NCI-H1694 (cell line): ENCODE measurements around the gene PARD3.
"Not testable (repeated sequence)": the region's sequence is repeated elsewhere in the genome, so short reads cannot be mapped to it uniquely, and the experiment has no call there.

Experiments used
- DNase-seq: peaks from one replicate; lab custom pipeline; 2025; lab: John Stamatoyannopoulos, UW

Gene PARD3

DNA sequence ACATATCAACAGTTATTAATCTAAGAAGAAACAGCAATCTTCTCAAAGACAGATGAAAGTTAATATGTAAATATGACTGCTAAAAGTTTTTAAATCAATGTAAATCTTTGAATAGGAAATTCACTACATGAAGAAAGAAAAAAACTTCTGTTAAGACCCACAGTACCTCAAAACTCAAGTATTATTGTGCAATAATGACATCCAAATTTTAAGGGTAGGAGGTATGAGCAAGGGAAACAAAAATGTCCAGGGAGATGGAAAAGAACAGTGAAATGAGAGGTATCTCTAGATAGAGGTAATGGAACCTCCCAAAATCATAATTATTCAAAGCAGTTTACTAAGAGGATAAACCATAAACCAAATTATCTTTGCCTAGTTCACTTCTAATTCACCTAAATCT lies 436.8 kb downstream of the PARD3 start:
- DNase-seq, result no peak

DNA sequence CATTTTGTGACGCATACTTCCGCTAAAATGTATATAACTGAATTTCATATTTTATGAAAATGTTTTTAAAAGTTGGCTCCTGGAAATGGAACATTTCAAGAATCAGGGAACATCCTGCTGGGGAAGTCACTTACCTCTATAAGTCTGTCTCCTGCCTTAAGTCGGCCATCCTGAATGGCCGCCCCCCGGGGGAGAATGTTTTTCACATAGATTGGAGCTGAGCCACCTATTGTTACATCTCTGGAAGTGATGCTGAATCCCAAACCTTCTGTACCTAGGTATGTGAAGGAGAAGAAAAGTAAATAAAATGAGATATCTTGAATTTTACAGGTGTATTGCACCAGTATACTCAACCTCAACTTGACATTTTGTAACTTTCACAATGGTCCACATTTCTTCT lies 437.3 kb downstream of the PARD3 start:
- DNase-seq, result no peak

DNA sequence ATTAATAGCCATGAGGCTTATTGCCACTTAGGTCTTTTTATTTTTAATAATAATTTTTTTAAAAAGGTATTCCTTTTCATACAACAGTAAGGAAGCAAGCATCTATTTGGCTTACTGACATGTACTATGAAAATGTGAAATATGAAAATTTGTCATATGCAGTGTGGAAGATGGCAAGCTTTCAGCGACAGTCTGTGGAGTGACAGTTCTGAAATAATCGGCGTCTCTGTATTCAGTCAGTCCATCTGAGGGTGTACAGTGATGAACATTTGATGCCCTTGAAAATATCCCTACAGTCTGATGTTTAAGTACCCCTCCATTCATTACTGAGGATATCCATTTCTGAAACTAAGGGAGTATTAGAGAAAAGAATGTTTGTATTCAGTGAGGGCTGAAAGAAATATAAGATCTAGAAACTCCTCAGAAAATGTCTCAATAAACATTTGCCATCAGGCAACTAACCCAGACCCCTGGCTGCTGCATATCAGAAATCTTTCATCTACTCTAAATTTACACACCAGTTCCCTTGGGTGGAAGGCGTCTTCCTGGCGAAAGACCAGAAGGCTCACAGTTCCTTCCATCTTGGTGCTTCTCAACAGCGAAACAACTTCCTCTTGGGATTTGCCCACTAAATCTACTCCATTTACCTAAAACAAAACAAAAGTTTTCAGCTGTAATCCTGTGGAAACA lies 440.6 kb downstream of the PARD3 start:
- DNase-seq, result no peak

DNA sequence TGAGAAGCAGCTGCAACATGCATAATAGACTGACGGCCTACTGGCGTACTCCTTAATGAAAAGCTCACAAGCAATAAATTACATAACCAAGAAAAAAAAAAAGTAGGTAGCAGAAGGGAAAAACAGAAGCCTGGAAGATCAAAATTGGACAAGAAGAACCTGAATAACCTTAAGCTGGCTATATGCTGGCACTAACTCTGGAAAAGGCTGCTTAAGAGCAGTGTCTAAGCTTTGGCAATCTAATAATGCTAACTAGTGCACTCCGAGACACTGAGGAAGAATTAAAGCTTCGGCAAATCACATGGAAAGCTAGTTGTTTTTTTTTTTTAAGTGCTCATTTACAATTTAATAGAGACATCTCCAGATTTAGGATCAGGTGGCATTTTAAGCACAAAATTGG lies 441.9 kb downstream of the PARD3 start:
- DNase-seq, result no peak

DNA sequence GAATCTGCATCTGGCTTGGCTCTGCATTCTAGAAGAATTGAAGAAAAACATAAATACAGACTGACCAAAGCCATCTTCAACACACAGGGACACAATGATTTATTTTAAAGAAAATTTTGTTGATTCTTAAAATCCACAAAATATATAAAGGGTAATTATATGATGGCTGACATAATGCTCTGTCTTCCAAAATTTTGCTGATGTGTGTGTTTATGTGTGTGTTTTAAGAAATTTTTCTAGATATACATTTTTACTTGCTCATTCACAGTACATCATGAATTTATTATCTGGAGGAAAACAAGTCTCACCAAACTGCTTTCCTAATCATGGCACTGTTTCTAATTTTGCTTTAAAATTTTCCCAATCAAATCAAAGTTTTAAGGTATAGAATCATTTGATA lies 442.6 kb downstream of the PARD3 start:
- DNase-seq, result no peak

DNA sequence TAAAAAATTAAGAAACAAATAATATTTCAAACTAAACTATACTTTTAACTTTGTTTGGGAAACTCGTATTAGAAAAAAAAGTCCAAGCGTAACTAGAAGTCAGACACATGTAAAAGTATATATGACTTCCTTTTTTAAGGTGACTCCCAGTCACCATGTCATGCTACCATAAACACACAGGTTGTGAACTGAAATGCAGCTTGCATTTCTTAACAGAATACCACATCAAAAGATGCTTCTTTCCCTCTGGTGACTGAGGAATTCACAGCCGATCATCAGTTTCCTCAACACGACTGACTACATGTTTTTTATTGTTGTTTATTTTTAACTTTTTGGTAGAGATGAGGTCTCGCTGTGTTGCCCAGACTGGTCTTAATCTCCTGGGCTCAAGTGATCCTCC lies 445.0 kb downstream of the PARD3 start:
- DNase-seq, result no peak

DNA sequence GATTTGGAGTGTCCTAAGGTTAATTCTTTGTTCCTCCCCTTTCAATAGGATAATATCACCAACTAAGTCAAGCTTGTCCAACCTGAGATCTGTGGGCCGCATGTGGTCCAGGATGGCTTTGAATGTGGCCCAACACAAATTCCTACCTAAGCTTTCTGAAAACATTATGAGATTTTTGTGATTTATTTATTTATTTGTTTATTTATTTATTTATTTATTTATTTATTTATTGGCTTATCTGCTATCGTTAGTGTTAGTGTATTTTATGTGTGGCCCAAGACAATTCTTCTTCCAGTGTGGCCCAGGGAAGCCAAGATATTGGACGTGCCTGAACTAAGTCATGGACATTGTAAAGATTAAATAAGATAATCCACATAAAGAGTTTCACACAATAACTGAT lies 446.0 kb downstream of the PARD3 start:
- DNase-seq, result no peak

DNA sequence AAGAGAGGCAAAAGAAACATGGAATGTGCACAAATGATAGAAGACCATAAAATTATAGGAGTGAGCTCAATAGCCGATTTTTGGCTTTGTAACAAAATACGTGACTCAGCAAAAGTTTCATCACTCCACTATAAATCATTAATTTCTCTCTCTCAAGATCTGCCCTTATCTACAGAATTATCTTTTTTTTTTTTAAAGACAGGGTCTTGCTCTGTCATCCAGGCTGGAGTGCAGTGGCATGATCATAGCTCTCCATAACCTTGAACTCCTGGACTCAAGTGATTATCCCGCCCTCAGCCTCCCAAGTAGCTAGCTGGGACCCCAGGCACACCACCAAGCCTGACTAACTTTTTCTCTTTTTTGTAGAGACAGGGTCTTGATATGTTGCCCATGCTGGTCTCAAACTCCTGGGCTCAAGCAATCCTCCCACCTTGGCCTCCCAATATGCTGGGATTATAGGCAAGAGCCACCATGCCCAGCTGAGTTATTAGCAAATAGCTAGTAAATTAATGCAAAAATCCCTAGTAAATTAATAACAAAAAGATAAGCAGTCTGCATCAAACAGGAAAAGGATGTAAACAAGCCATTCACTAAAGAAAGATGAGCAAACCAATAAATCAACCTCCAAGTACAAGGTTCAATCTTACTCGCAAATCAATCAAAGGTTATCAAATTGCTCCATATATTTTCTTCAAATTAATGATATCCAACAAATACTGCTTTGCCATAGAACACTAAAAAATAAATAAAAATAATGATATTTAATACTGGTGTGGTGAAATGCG lies 450.7 kb downstream of the PARD3 start:
- DNase-seq, result no peak

DNA sequence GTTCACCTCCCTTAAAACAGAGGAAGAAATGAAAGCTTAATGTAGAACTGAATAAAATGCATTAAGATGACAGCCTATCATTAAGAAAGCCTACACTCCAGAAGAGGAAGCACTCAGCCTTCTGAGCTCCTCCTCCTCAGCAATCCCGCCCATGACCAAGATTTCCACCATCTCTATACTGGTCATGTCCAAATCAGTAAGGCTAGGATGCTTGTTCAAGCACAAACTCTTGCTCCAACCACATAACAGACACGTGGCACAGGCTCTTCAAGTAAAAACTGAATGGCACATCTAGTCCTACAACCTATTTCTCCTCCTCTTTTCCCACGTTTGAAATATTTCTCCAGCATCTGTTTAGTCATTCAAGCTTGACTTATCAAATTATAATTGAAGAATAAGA lies 454.1 kb downstream of the PARD3 start:
- DNase-seq, result no peak

DNA sequence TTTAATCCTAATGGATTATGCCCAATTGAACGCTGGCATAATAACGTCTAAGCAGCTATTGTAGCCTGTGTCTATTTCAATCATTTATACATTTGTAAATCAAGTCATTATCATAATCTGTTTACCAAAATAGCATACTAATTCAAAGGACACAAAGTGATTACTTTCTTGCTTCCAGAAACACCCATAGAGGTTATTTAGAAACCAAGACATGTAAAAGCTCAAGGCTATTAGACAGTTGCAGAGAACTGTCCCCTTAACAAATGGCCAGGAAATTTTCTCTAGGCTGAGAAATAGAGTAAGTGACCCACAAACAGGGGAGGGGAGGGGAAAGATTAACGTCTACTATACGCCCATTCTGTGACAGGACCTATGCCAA lies 455.7 kb downstream of the PARD3 start:
- no peak for DNase-seq

DNA sequence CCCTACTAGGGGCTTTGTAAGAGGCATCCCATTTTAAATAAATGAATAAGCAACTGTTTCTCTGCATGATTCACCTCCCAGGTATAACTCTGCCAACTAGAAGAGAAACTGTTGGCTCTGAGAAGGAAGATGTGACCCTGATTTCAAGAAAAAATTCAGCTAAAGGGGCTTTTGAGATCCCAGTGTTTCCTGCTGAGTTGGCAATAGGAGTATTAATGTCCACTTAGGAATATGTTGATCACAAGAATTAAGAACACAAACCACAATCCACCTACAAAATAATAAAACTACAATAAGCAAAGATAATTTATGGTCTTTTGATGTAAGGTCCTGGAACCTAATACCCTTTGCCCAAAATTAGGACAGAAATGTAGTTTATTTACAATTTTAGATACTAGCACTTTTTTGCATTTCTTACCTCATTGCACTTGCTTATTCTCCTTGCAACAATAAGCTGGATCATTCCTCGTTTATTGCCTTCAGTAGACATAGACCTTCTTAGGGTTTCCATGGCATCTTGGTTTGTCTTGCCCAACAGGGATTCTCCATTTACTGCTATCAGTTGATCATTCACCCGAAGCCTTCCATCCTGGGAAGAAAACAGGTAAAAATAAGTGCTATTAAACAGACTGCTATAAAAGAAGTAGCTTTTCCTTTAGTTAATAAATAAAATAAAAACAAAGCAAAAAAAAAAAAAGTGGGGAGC lies 456.2 kb downstream of the PARD3 start:
- DNase-seq, result no peak

DNA sequence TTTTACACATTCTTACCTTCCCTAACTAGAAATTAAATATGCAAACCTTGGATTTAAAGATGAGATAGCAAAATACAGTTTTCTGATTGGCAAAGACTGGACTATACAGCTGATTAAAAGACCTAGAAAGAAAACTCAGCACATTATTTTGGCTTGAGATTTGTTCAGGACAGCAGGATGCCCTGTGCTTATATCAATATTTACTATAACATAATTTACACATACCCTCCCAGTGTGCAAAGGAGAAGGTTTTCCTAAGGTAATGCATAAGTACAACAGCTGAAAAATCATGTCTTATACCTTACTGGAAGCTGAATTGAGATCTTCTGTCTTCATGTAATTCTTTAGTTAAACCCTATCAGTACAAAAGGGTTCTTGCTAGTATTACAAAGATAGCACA lies 458.6 kb downstream of the PARD3 start:
- no peak for DNase-seq

DNA sequence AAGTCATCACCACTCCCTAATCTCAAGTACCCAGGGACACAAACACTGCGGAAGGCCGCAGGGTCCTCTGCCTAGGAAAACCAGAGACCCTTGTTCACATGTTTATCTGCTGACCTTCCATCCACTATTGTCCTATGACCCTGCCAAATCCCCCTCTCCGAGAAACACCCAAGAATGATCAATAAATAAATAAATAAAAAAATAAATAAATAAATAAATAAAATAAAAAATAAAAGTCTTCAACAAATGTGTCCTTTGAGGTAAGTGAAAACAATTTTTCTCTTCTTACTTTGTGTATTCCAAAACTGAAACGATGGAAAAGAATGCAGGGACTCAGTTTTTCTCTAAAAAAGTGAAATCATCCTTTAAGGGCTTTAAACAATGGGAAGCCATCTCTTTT lies 461.6 kb downstream of the PARD3 start:
- not testable (repeated sequence) for DNase-seq

DNA sequence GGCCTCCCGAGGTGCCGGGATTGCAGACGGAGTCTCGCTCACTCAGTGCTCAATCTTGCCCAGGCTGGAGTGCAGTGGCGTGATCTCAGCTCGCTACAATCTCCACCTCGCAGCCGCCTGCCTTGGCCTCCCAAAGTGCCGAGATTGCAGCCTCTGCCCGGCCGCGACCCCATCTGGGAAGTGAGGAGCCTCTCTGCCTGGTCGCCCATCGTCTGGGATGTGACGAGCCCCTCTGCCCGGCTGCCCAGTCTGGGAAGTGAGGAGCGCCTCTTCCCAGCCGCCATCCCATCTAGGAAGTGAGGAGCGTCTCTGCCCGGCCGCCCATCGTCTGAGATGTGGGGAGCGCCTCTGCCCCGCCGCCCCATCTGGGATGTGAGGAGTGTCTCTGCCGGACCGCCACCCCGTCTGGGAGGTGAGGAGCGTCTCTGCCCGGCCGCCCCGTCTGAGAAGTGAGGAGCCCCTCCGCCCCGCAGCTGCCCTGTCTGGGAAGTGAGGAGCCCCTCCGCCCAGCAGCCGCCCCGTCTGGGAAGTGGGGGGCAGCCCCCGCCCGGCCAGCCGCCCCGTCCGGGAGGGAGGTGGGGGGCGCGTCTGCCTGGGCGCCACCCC lies 462.4 kb downstream of the PARD3 start:
- DNase-seq, result not testable (repeated sequence)

DNA sequence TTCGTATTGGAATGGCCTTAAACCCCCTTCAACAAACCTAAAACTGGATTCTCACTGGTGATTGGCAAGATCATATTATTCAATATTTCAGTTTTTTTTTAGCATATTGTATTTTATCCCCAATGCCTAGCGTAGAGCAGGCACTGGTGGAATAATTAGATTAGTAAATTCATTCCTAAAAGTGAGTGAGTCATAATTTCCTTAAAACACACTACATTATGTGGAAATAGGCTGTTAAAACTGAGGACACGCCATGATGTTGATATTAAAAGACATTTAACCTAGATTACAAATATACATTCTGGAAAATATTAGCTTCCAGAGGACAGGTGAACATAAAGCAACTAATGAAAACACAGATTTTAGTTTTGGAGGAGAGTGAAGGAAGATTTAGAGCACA lies 463.9 kb downstream of the PARD3 start:
- no peak for DNase-seq

DNA sequence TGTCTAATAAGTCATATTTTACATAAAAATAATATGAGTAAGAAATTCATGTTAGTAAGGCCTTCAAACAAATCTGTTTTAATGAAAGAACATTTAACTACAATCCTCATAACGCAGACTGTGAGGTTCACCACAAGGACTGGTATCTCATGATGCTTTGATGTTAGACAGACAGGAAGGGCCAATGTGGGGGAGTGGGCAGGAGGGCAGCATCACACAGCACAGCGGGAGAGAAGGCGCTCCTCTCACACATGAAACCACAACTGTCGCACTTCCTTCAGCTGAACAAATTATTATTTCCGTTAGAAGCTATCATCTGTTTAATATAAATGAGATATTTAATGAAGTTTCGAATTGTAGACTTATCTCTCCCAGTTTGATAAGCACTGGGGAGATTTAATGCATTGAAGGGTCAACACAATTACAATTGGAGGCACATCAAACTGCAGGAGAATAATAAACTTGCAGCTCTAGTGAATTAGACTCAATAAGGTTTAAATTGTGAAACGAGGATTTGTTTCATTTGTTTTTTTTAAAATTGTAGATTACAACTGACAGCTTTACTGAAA lies 466.1 kb downstream of the PARD3 start:
- no peak for DNase-seq

DNA sequence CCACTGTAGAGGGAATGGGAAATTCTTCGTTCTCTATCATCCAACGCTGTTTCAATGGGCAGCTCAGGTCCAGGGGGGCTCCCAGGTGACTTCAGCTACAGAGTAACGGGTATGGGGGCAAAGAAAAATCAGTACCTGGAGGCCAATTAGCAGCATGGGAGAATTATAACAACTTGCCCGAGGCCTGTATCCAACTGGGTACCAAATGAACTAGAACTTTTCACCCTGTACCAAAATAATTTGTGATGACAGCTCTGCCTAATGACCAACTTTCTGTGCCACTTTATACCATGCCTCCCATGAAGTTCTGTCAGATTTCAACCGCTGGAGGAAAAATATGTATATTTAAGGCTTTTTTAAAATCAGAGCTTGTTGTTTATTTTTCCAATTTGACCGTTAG lies 467.1 kb downstream of the PARD3 start:
- DNase-seq, result no peak

DNA sequence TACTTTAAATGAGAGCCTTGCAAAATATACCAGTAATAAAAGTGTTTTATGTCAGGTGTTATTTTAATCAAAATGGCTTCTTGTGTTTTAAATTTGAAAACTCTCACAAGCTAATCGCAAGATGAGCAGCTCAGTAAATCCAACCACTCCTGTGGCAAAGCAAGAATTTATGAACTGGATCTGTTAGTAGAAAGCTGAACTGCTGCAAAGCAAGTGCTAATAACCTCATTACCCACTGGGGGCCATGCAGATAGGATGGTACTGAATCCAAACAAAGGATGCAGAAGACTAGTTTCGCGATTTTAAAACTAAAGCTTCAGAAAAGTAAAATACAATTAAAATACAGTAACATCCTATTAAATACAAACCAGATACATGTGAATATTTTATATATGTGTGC lies 468.0 kb downstream of the PARD3 start:
- no peak for DNase-seq

DNA sequence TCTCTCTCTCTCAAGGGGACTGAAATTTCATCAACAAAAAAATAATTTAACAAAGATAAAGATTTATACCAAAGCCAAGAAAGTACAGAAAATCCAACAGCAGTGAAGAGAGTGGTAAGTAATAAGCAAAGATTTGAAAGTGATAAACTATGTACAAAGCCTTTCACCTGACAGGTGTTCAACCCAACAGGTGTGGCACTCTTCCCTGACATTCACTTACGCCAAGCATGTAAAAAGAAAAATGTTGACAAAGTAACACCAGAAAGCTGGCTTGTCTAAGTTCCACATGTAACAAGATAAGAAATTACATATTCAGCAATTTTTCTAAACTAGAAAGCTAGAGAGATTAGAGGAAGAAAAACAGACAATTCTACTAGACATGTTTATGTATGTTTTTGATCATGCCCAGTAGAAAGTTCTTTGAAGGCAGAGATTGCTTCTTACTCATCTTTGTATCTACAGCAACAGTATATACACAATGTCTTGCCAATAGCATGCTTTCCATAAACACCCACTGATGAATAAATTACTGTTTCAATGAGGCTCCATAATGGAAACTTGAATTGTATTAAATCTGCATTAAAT lies 468.5 kb downstream of the PARD3 start:
- DNase-seq, result no peak

DNA sequence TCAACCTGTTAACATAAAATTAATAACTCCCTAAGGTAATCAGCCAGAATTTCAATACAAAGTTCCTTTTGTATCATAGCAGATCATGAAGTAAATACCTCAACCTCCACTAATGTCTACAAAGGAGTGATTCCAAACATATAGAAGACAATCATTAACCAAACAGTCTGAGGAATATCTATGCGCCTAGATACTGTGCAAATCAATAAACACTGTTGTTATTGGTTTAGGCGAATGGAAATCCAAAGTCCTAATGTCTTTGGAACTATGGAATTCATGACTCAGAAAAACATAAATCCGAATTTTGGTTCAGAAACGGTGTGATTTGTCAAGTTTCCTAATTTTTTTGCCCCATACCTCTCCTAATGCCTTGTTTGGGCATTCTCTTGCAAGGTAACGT lies 469.7 kb downstream of the PARD3 start:
- DNase-seq, result no peak

DNA sequence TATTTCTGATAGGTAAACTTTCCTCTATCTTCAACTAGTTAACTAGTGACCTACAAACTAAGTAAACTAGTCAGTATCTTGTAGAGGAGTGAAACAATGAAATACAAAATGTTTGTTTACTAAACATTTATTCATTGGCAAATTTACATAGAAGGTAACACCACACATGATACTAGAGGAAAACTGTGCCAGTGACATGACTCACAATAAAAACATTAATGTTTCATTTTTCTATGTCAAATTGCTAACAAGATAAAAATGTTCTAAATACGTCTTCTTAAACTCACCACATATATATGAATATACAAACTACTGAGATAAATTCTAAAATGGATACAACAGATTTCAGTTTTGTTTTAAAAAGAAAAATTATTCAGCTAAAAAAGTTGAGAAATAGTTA lies 471.3 kb downstream of the PARD3 start:
- DNase-seq, result no peak

DNA sequence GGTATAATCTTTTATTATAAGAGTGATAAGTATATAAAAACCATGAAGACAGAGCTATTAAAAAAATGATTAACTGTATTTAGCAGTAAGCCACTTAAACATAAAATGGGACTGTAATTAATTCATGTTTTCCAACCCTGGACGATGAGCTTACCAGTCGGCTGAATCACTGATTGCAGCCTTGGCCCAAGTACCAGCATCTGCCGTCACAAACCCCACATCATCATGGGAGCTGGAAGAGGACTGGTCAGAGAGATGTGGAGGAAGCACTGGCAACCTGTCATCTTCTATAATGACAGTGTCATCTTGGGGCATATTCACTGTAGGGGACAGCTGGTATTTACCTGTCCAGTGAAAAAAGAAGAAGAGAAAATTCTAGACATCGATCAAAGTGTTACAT lies 473.6 kb downstream of the PARD3 start:
- no peak for DNase-seq
